Common myeloid progenitor, CD34-positive (primary cell): Measurements from ENCODE around the gene PARG.

Source experiments
- CTCF ChIA-PET: fragments of 350-600 bp; sonication (Branson Sonifier 250); formaldehyde crosslinking; loops from one replicate; lab custom pipeline; 2021; ENCODE audit warnings: antibody characterized with exemption; lab: Charles Lee
- POLR2A ChIA-PET: fragments of 350-600 bp; sonication (Branson Sonifier 250); formaldehyde crosslinking; loops from one replicate; lab custom pipeline; 2021; ENCODE audit warnings: antibody characterized with exemption; lab: Charles Lee
- DNase-seq, 3 donors: peaks; one replicate each; pipeline versions ENCODE4 v3.0.0 to v3.0.0-alpha.2; 2013
- H3K27ac ChIP-seq, 2 experiments: 1 replicate in 1 of 2; 2 replicates in 1 of 2; pipeline ENCODE4 v1.7.0; 2013; ENCODE audit warnings: inconsistent platforms in 2 of 2, low read length in 2 of 2, mild to moderate bottlenecking in 2 of 2, low read depth in 1 of 2, moderate library complexity in 1 of 2; ENCODE audit not compliant: severe bottlenecking in 2 of 2, insufficient read depth in 1 of 2, poor library complexity in 1 of 2
- H3K27me3 ChIP-seq, 5 experiments: replicated peaks in 2 of 5; 1 replicate in 3 of 5; 2 replicates in 2 of 5; pipeline versions ENCODE4 v1.6.1 to v1.7.0; 2013; ENCODE audit warnings: low read length in 4 of 5, mild to moderate bottlenecking in 2 of 5, moderate library complexity in 2 of 5, inconsistent platforms in 1 of 5; ENCODE audit not compliant: insufficient read depth in 5 of 5, control insufficient read depth in 4 of 5
- H3K36me3 ChIP-seq, 4 experiments: 1 replicate in 2 of 4; 2 replicates in 2 of 4; pipeline versions ENCODE4 v1.6.1 to v1.7.0; 2013; ENCODE audit warnings: low read length in 3 of 4, control low read depth in 1 of 4, mild to moderate bottlenecking in 1 of 4; ENCODE audit not compliant: control insufficient read depth in 4 of 4, insufficient read depth in 4 of 4
- H3K4me1 ChIP-seq, 4 experiments: 1 replicate in 3 of 4; 2 replicates in 1 of 4; pipeline versions ENCODE4 v1.6.1 to v1.7.1; 2013; ENCODE audit warnings: low read length in 3 of 4, mild to moderate bottlenecking in 3 of 4, control low read depth in 1 of 4, inconsistent platforms in 1 of 4, moderate library complexity in 1 of 4; ENCODE audit not compliant: control insufficient read depth in 4 of 4, insufficient read depth in 4 of 4; ENCODE audit errors: control extremely low read depth in 1 of 4
- H3K4me3 ChIP-seq, 7 experiments: 1 replicate in 4 of 7; 2 replicates in 3 of 7; pipeline versions ENCODE4 v1.5.1 to v1.7.0; 2013; ENCODE audit warnings: mild to moderate bottlenecking in 7 of 7, low read length in 6 of 7, moderate library complexity in 6 of 7, inconsistent platforms in 2 of 7, low read depth in 2 of 7, control low read depth in 1 of 7; ENCODE audit not compliant: insufficient read depth in 4 of 7, control insufficient read depth in 1 of 7; ENCODE audit errors: extremely low read depth in 1 of 7
- H3K9me3 ChIP-seq, 5 experiments: 1 replicate in 4 of 5; 2 replicates in 1 of 5; pipeline versions ENCODE4 v1.6.1 to v1.7.1; 2013; ENCODE audit warnings: low read length in 4 of 5, mild to moderate bottlenecking in 2 of 5, inconsistent platforms in 1 of 5, low read depth in 1 of 5, moderate library complexity in 1 of 5; ENCODE audit not compliant: control insufficient read depth in 4 of 5, insufficient read depth in 2 of 5; ENCODE audit errors: control extremely low read depth in 1 of 5
- WGBS: methylation state at CpG from one replicate; pipeline ENCODE4 v1.1.5; 2013; ENCODE audit not compliant: insufficient coverage; 5-methylcytosine and 5-hydroxymethylcytosine counted together

Gene PARG

GRCh38 chr10:49791100-49791499 is 150.7 kb downstream of the PARG start:
- no peak overlapping the region for H3K4me3 ChIP-seq
- H3K4me1 ChIP-seq, result no peaks in the 10 kb centered on the region
- 100% methylated on average over 1 of the region's 5 CpGs for WGBS
- no peaks in the 10 kb centered on the region for H3K36me3 ChIP-seq
- ChIA-PET POLR2A (no interaction called here), CTCF (no interaction called here)
- peaks cover 0 to 2% (median 0%) of the 10 kb centered on the region in 5 experiments for H3K27me3 ChIP-seq
- no peak for DNase-seq
- H3K27ac ChIP-seq, result no peak overlapping the region
- H3K9me3 ChIP-seq, result no peaks in the 10 kb centered on the region

DNA sequence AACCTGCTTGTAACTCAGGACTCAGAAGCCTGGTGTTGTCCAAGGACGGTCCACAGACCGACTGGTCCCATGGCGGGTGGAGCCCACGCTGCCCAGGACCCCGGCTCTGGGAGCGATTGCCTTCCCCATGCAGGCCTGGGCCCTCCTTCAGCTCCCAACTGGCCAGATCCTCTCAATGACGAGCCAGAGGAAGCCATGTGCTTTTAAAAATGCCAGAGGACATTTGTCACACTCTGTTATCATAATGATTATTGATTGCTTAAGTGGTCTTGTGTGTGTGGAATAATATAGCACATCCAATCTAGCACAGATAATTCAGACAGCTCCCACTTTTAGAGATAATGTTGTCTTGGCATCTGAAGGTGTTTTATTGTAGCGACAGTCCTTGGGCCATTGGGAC is 157.1 kb downstream of the PARG start:
- whole genome bisulfite sequencing, result 77% methylated on average over 2 of the region's 8 CpGs
- Histone ChIP-seq H3K36me3 (no peaks in the 10 kb centered on the region), H3K4me3 (no peak overlapping the region), H3K27me3 (peaks cover 2 to 18% (median 4%) of the 10 kb centered on the region in 5 experiments), H3K27ac (no peak overlapping the region), H3K4me1 (no peaks in the 10 kb centered on the region), H3K9me3 (no peaks in the 10 kb centered on the region)
- no peak for DNase-seq
- ChIA-PET POLR2A (no interaction called here), CTCF (no interaction called here)

DNA sequence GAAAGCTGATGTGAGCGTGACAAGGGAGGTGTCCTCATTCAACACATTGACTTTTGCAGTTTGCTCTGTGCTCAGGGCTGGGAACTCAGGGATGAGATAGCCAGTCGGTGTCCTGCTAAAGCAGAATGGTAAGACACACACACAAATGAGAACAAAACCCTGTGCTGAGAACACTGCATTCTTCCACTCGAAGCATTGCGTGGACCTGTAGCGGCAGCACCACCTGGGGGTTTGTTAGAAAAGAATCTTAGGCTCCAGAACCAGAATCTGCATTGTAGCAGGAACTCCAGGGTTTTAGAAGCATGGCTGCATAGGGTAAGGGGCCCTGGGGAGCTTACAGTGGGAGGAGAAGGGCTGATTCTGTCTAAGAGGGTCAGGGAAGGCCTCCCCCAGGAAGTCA is 158.2 kb downstream of the PARG start:
- no peaks in the 10 kb centered on the region for H3K9me3 ChIP-seq
- no peaks in the 10 kb centered on the region for H3K4me1 ChIP-seq
- WGBS, result 60% methylated on average over 4 of the region's 5 CpGs
- H3K4me3 ChIP-seq, result no peak overlapping the region
- CTCF ChIA-PET, result no interaction called here
- no peak overlapping the region for H3K27ac ChIP-seq
- POLR2A ChIA-PET, result no interaction called here
- no peaks in the 10 kb centered on the region for H3K36me3 ChIP-seq
- H3K27me3 ChIP-seq, result peaks cover 2 to 18% (median 4%) of the 10 kb centered on the region in 5 experiments
- no peak for DNase-seq

- Histone ChIP-seq H3K27me3 (peaks cover 2 to 16% (median 6%) of the 10 kb centered on the region in 5 experiments), H3K9me3 (peaks cover 0 to 1% (median 0%) of the 10 kb centered on the region in 5 experiments), H3K4me1 (no peaks in the 10 kb centered on the region), H3K36me3 (no peaks in the 10 kb centered on the region), H3K4me3 (no peak overlapping the region), H3K27ac (no peak overlapping the region)
- POLR2A ChIA-PET, result no interaction called here
- CTCF ChIA-PET, result no interaction called here
- DNase-seq, result no peak
Measured at GRCh38 chr10:49781247-49781646, 160.6 kb downstream of the PARG start.

DNA sequence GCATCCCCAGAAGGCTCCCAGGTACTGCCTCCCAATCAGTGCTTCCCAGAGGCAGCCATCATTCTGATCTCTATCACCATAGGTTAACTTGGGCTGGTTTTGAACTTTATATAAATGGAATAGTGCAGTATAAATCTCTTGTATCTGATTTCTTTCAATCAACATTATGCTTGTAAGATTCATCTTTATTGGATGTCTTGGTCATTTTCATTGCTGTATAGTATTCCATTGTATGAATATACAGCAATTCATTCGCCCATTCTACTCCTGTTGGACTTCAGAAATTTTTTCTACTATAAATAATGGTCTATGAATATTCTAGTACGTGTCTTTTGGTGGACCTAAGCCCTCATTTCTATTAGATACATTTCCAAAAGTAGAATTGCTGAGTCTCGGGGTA is 163.6 kb downstream of the PARG start:
- no peak overlapping the region for H3K27ac ChIP-seq
- H3K36me3 ChIP-seq, result no peaks in the 10 kb centered on the region
- ChIA-PET POLR2A (no interaction called here), CTCF (no interaction called here)
- peaks cover 0 to 1% (median 0%) of the 10 kb centered on the region in 5 experiments for H3K9me3 ChIP-seq
- peaks cover 7 to 16% (median 8%) of the 10 kb centered on the region in 5 experiments for H3K27me3 ChIP-seq
- WGBS, result no CpG with 5 or more reads among the region's 3 CpGs
- H3K4me1 ChIP-seq, result no peaks in the 10 kb centered on the region
- H3K4me3 ChIP-seq, result no peak overlapping the region
- DNase-seq, result no peak

GRCh38 chr10:49776851-49777250 is 165.0 kb downstream of the PARG start:
- H3K27ac ChIP-seq, result no peak overlapping the region
- WGBS, result 94% methylated on average over 2 of the region's 4 CpGs
- no peaks in the 10 kb centered on the region for H3K36me3 ChIP-seq
- H3K4me3 ChIP-seq, result no peak overlapping the region
- ChIA-PET CTCF (no interaction called here), POLR2A (no interaction called here)
- H3K27me3 ChIP-seq, result peaks cover 7 to 27% (median 12%) of the 10 kb centered on the region in 5 experiments
- H3K4me1 ChIP-seq, result no peaks in the 10 kb centered on the region
- H3K9me3 ChIP-seq, result peaks cover 0 to 1% (median 0%) of the 10 kb centered on the region in 5 experiments
- no peak for DNase-seq

DNA sequence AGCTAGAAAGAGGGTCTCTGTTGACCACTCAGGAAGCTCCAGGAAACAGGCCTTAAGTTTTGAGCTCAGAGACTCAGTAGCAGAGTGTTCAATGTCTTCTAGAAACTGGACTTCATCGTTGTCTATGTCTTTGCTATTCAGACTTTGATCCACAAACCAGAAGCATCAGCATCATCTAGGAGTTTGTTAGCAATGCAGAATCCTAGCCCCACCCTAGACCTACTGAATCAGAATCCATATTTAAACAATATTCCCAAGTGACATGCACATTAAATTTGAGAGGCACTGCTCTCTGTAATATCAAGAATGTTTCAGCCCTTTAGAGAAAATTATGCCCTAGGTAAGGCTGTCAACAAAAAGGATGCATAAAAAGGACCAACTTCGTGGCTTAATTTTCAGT is 166.8 kb downstream of the PARG start:
- Histone ChIP-seq H3K27ac (no peak overlapping the region), H3K9me3 (peaks cover 0 to 1% (median 0%) of the 10 kb centered on the region in 5 experiments), H3K36me3 (no peaks in the 10 kb centered on the region), H3K4me1 (no peaks in the 10 kb centered on the region), H3K27me3 (peaks cover 10 to 42% (median 16%) of the 10 kb centered on the region in 5 experiments), H3K4me3 (no peak overlapping the region)
- DNase-seq, result no peak
- POLR2A ChIA-PET, result no interaction called here
- 90% methylated on average over 1 of the region's 2 CpGs for WGBS
- CTCF ChIA-PET, result no interaction called here
